ENCODE data around the gene WIPF2. TPM values are rescaled to one million over a fixed set of nuclear protein-coding genes. Genes with fewer than 3 reads are reported as not detected.
"Not testable (repeated sequence)": the region's sequence is repeated elsewhere in the genome, so short reads cannot be mapped to it uniquely, and the experiment has no call there.

The WIPF2 gene
- total RNA-seq, 1 donor from 2014 or later = 13.9 TPM

- no peak for DNase-seq (ENCODE audit: low read depth)
- Histone ChIP-seq H3K27me3 (ENCODE audit: control insufficient read depth, insufficient read depth, low read length) (no peaks in the 10 kb centered on the region), H3K36me3 (ENCODE audit: control insufficient read depth, insufficient read depth, low read length) (peaks cover 2% of the 10 kb centered on the region), H3K4me3 (ENCODE audit: low read depth, low read length) (no peak overlapping the region)
- no peak for TF ChIP-seq CTCF (IDR thresholded peaks at IDR 0.05; ENCODE audit: insufficient read depth, low read length, poor library complexity, severe bottlenecking)
These were observed 79.6 kb downstream of the WIPF2 start for GRCh38 chr17:40298726-40299125.

GRCh38 chr17:40299159-40299757 lies 80.2 kb downstream of the WIPF2 start:
- H3K27me3 ChIP-seq (ENCODE audit: control insufficient read depth, insufficient read depth, low read length); H3K4me3 ChIP-seq (ENCODE audit: low read depth, low read length); H3K36me3 ChIP-seq (ENCODE audit: control insufficient read depth, insufficient read depth, low read length); DNase-seq (ENCODE audit: low read depth): not testable (repeated sequence)

- Histone ChIP-seq H3K4me3 (ENCODE audit: low read depth, low read length) (no peak overlapping the region), H3K36me3 (ENCODE audit: control insufficient read depth, insufficient read depth, low read length) (no peaks in the 10 kb centered on the region), H3K27me3 (ENCODE audit: control insufficient read depth, insufficient read depth, low read length) (no peaks in the 10 kb centered on the region)
- DNase-seq (ENCODE audit: low read depth) = no peak
- peak; percentile 44 for TF ChIP-seq CTCF (IDR thresholded peaks at IDR 0.05; ENCODE audit: insufficient read depth, low read length, poor library complexity, severe bottlenecking)
These were observed 82.2 kb downstream of the WIPF2 start for GRCh38 chr17:40301315-40301714.

GRCh38 chr17:40303009-40303657 lies 84.0 kb downstream of the WIPF2 start:
- DNase-seq (ENCODE audit: low read depth) = no peak
- Histone ChIP-seq H3K4me3 (ENCODE audit: low read depth, low read length) (no peak overlapping the region), H3K36me3 (ENCODE audit: control insufficient read depth, insufficient read depth, low read length) (no peaks in the 10 kb centered on the region), H3K27me3 (ENCODE audit: control insufficient read depth, insufficient read depth, low read length) (no peaks in the 10 kb centered on the region)
- TF ChIP-seq CTCF (IDR thresholded peaks at IDR 0.05; ENCODE audit: insufficient read depth, low read length, poor library complexity, severe bottlenecking) = peak; percentile 73

- Histone ChIP-seq H3K4me3 (ENCODE audit: low read depth, low read length) (no peak overlapping the region), H3K36me3 (ENCODE audit: control insufficient read depth, insufficient read depth, low read length) (no peaks in the 10 kb centered on the region), H3K27me3 (ENCODE audit: control insufficient read depth, insufficient read depth, low read length) (no peaks in the 10 kb centered on the region)
- no peak for DNase-seq (ENCODE audit: low read depth)
- no peak for TF ChIP-seq CTCF (IDR thresholded peaks at IDR 0.05; ENCODE audit: insufficient read depth, low read length, poor library complexity, severe bottlenecking)
These were observed 84.8 kb downstream of the WIPF2 start for GRCh38 chr17:40303708-40304551.

GRCh38 chr17:40304552-40304863 lies 85.4 kb downstream of the WIPF2 start:
- not testable (repeated sequence) for DNase-seq (ENCODE audit: low read depth)

GRCh38 chr17:40304866-40305265 lies 85.8 kb downstream of the WIPF2 start:
- H3K36me3 ChIP-seq (ENCODE audit: control insufficient read depth, insufficient read depth, low read length); H3K4me3 ChIP-seq (ENCODE audit: low read depth, low read length); DNase-seq (ENCODE audit: low read depth); H3K27me3 ChIP-seq (ENCODE audit: control insufficient read depth, insufficient read depth, low read length): not testable (repeated sequence)

More at GRCh38 chr17:40304552-40304863, 85.4 kb downstream of the WIPF2 start:
- H3K27me3 ChIP-seq (ENCODE audit: control insufficient read depth, insufficient read depth, low read length); H3K4me3 ChIP-seq (ENCODE audit: low read depth, low read length); H3K36me3 ChIP-seq (ENCODE audit: control insufficient read depth, insufficient read depth, low read length): not testable (repeated sequence)

Measured in kidney epithelial cell (primary cell).